AG08395 (cell line): Measurements from ENCODE around the gene DEPDC7.
"Not testable (repeated sequence)": the region's sequence is repeated elsewhere in the genome, so short reads cannot be mapped to it uniquely, and the experiment has no call there.

Experiments
- DNase-seq: peaks from one replicate; pipeline ENCODE4 v3.0.0; 2012; ENCODE audit warnings: mixed read lengths, low spot score

DEPDC7 gene

DNA sequence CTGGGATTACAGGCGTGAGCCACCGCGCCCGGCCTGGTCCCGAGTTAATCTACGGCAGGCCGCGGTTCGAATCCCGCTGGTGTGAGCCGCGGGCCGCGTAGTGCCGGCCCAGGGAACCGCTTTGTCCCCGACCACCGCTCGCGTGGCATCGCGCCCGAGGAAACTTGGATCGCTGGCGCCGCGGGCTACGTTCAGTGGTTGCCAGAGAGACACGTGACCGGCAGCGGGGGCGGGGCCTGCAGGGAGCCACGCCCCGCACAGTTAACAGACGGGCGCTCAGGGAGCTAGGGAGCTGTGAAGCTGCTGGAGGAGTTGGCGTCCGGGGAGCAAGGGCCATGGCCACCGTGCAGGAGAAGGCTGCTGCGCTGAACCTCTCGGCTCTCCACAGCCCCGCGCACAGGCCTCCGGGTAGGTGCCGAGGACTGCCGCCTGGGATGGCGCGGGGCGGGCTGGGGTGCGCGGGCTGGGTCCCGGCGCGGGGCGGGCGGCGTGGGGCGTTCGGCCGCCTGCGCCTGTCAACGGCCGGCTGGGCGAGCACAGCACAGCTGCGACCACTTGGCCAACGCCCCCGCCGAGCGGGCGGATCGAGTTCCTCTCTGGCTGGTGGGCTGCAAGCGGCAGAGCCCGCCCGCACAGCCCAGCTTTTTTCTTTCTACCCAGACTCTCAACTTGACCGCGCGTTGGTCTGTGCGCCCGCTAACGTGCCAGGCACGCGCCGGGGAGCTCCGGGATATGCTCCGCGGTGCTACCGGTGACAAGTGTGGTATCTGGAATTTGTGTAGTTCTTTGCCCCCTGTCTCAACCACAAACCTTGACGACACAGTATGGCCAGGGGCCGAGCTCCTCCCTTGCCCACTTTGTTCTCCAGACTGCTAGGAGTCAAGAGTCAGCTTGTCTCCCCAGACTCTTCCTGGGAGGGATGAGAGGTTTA is at the start of gene DEPDC7:
Gene DEPDC7, plus strand, starts transcription at position 258 of the 931 bp plus-strand sequence. Its CDS starts 78 bp downstream, at position 336.
- DNase-seq: peak; percentile 91

DNA sequence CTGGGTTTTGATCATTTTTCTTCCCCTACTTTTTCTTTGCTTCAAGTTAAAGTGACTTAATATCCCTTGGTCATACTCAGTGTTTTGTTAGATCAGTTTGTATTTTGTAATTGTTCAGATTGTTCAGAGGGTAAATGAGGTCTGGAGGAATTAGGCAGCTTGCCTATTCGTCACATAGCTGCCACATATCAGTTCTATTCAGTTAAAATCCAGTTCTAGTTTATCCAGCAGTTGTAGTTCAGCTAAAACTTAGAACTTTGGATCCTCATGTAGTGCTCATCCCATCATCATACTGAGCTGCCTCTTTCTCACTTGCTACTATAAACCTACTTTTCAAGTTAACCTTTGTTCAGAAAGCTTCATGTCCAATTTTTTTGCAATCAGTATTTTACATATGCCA is 47.1 kb upstream of the DEPDC7 start:
- no peak for DNase-seq

DNA sequence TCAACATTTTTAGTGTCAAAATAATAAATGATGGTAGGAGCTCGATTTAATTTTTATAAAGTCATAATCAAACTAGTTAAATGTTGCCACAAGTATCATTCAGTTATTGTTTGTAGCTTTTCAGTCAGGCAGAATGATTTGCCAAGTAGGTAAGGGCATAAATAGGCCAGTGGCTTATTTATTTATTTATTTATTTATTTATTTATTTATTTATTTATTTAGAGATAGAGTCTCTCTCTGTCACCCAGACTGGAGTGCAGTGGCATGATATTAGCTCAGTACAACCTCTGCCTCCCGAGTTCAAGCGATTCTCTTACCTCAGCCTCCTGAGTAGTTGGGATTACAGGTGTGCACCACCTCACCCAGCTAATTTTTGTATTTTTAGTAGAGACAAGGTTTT is 43.4 kb upstream of the DEPDC7 start:
- DNase-seq: not testable (repeated sequence)

DNA sequence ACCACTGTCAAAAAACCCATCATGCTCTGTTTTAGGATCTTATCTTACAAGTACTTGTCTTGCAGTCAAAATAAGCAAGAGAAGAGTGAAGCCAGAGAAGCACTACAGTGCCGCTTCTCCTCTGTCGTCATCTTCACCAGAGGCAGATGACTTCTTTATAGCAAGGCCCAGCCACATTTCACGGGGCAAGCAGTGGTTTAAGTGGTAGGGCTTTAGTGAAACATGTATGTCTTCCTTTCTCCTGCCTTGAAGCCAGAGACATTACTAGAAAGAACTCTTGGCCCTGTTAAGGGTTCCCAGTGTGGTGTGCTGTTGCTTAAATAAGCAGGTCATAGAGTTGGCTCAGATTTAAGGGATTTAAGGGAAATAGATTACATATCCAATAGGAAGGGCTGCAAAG is 42.9 kb upstream of the DEPDC7 start:
- DNase-seq: no peak

DNA sequence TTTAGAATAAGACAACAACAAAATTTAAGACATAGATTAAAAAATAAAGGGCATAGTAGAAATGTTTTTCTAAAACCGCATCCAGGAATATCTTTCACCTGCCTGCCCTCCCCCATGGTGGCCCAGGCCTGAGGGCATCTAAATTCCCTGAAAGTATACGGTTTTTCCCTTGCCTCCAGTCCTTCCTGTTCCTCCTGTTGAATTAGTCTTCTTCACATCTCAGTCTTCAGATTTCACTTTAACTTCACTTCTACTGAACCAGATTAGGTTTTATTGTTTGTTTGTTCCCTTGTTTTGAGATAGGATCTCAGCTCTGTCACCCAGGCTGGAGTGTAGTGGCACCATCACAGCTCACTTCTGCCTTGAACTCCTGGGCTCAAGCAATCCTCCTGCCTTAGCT is 33.1 kb upstream of the DEPDC7 start:
- DNase-seq: no peak

DNA sequence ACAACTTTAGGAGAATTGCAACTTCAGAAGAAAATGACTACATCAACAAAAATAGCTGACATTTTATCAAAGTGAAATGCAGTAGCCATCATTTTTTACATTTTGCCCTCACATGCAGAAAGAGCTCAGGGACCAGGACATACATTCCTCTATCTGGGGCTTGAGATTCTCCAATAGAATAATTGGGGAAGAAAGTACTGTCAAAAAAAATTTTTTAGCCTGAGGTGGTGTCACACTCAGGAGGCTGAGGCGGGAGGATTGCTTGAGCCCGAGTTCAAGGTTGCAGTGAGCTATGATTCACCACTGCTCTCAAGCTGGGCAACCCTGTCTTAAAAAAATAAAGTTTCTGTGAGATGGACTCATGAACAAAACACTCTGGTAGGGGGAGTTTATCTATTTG is 32.2 kb upstream of the DEPDC7 start:
- DNase-seq: no peak

DNA sequence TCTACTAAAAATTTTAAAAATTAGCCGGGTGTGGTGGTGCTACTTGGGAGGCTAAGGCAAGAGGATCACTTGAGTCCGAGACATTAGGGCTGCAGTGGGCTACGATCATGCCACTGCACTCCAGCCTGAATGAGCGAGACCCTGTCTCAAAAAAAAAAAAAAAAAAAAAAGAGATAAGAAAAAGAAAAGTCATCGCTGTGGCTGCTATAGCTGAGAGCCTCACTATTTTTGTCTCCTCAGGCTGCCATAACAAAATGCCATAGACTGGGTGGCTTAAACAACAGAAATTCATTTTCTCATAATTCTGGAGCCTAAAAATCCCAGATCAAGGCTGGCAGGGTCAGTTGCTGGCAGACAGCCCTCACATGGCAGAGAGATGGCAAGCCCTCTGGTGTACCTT is 30.1 kb upstream of the DEPDC7 start:
- no peak for DNase-seq

DNA sequence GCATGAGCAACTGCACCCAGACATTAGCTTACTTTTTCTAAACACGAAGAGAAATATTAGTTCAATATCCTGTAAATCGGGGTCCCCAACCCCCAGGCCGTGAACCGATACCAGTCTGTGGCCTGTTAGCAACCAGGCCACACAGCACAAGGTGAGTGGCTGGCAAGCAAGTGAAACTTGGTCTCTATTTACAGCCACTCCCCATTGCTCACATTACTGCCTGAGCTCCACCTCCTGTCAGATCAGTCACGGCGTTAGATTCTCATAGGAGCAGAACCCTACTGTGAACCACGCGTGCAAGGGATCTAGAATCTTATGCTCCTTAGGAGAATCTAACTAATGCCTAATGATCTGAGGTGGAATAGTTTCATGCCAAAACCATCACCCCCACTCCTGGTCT is 27.8 kb upstream of the DEPDC7 start:
- DNase-seq: no peak

DNA sequence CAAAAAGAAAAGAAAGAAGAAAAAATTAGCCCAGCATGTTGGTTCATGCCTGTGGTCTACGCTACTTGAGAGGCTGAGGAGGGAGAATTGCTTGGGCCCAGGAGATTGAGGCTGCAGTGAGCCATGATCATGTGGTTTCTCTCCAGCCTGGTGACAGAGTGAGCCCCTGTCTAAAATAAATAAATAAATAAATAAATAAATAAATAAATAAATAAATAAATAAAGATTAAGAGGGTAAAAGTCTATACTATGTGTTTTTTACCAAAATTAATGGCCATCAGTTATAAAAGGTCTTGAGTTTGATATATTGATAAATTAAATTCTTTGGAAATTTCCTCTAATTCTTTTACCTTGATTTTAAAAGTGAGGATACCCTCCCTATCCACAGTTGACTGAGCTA is 25.2 kb upstream of the DEPDC7 start:
- no peak for DNase-seq

DNA sequence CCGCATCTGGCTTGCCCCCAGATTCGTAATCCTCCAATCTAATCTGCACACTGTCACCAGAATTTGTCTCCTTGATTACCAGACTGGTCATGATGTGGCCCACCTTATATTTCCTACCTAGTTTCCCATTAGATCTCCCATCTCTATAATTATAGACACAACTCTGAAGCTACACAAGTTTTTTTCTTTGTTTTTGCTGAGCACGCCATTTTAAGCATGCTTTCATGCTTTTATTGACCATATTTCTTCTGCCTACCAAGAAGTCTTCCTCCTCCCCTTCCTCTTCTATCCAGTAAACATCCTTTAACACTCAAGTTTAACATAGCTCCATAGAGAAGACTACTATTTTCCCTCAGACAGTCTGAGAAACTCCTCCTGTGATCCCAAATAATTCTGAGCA is 24.3 kb upstream of the DEPDC7 start:
- DNase-seq: no peak

DNA sequence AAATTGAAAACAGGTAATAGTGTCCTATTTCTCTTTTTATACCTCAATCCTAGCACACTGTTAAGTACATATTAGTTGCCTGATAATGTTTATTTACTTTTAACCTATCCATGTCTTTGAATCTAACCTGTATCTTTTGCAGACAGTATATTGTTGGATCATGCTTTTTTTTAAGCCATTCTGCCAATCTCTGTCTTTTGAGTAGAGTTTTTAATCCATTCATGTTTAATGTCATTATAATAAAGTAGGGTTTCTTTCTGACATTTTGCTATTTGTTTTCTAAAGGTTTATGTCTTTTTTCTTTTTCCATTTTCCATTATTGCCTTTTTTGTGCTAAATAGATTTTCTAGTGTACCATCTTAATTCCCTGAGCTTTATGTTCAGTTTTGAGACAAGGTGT is 23.8 kb upstream of the DEPDC7 start:
- no peak for DNase-seq

DNA sequence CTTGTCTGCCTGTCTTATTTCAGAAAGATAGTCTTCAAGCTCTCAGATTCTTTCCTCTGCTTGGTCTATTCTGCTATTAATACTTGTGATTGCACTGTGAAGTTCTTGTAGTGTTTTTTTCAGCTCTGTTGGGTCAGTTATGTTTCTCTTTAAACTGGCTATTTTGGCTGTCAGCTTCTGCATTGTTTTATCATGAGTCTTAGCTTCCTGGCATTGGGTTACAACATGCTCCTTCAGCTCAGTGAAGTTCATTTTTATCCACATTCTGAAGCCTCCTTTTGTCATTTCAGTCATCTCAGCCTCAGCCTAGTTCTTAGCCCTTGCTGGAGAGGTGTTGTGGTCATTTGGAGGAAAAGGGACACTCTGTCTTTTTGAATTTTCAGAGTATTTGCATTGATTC is 15.5 kb upstream of the DEPDC7 start:
- DNase-seq: peak; percentile 13

DNA sequence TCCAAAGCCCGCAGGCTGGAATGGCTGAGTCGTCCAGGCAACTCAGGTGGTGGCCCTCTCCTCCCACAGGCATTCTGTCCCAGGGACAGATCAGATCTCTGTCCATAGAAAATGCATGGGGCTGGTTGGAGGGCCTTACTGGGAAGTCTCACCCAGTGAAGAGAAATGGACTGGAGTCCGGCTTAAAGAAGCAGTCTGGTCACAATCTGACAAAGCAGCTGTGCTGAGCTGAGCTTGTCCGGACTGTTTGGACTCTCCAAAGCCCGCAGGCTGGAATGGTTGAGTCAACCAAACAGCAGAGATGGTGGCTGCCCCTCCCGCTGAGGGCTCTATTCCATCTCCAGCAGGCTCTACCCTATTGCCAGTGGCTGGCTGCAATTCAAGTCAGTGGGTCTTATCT is 14.4 kb upstream of the DEPDC7 start:
- no peak for DNase-seq

DNA sequence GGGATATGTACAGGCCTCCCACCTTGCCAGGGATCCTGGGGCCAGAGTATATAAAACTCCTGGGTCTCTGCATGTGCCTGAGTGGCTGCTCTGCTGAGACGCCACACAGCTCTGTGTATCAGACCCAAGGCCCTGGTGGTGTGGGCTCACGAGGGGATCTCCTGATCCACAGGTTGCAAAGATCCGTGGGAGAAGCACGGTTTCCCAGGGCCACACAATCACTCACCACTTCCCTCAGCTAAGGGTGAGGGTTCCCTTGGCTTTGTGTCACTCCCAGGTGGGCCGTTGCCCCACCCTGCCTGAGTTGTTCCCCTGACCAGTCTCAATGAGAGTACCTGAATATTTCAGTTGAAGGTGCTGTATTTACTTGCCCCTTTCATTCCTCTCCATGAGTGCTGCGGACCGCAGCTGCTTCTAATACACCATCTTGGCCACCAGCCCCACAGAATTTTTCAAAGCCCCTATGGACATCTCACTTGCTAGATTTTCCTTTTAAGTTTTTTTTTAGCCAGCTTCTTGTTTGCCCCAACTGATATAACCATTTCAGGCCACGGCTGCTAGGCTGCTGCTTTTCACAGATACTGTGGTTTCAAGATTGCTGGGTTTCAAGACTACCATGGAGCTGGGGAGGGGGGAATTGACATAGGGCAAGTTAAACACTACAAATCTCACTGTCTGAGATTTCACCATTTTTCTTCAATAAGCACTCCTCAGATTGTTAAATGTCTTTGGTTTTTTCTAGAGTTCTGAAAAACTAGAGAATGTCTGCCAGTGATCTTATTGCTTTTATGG is 13.7 kb upstream of the DEPDC7 start:
- no peak for DNase-seq

DNA sequence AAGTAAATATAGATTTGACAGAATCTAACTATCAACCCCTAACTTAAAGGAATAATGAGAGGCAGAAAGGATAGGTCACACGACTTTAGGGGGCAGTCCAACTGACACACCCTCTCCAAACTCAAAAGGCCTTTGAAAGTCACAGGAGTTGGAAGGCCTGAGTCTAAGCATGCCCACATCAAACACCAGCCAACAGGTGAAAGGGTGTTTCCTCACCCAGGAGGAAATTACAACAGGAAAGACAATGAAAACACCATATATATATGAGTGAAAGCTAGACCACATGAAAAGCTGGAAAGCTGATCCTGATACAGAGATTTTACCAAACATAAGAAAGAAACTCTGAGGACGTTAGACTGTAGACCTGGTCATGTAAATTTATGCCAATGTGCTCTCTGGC is 10.5 kb upstream of the DEPDC7 start:
- no peak for DNase-seq

DNA sequence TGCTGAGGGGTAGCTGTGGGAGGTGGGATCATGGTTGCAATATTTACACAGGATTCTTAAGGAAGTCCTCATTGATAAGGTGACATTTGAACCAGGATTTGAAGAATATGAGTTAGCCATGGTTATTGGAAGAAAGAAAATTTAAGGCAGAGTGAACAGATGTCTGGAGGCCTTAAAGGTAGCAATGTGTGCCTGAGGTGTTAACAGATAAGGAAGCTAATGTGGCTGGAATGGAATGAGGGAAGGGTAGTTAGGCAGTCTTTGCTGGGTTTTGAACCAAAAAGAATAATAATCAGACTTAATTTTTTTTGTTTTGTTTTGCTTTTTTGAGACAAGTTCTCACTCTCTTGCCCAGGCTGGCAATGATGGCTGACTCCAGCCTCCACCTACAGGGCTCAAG is 9.7 kb upstream of the DEPDC7 start:
- DNase-seq: no peak

DNA sequence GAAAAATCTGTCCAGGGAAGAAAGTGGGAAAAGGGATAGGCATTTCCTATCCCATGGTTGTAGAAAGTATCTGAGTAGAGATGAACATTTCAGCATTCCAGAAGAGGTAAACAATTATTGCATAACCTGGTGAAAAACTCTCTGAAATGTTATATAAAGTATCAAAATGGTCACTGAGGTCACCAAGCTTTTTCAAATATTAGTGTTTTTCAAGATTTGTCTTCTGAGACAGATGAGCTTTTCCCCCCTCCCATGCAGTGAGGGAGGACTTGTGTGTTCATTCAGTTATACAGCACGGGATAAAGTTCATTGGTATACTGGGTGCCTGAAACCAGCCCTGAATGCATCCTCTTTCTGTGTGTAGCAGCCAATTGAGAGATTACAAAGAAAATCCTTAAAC is 1.9 kb upstream of the DEPDC7 start:
- DNase-seq: peak; percentile 14

DNA sequence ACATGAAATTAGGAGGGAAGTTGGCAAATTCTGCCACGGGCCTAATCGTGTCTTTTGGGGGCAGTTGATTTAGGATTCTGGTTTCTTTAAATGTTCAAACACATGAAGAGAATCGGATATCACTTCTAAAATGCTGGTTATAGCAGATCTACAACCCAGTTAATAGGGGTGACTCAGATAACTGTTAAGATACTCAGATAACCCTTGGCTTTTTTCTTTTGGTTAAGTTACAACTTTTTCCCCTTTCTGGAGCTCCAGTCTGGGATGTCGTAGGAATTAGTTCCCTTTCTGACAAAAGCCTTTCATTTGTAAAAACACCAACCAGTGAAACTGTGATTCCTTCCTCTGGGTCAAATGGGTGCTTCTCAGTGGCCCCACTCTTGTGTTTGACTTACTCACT is 976 bp downstream of the DEPDC7 start:
- peak; percentile 8 for DNase-seq

DNA sequence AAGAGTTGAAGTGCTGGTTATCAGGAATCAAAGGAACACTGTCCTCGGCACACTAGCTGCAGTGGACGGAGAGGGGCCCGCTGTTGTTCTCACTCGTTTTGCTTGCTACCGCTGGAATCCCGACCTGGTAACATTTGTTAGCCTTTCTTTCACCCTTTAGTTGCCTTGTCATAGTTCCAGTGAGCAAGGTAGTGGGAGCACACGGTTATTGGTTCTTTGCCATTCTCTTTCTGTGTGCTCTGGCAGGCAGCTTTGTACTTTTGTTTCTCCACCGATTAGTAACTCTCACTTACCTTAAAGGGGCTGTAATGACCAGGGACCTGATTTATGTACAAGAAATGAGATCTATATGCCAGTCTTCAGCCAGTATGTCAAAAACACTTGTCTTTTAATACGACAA is 1.8 kb downstream of the DEPDC7 start:
- no peak for DNase-seq

DNA sequence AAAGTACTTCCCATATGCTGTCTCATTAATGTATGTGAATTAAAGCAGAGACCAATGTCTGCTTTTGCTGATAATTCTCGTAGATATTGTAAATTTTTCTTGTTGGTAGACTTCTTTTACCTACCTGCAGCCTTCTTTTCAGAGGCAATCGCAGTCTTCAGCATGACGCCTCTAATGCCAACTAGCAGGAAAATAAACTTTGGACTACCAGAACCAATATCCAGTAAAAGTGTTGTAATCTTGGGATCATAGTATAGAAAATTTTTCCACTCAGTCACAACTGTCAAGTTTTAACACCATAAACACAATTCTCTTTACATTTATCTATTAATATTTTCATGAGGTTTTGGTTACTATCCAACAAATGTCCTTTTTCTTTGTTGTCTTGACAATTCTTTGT is 2.3 kb downstream of the DEPDC7 start:
- DNase-seq: no peak

DNA sequence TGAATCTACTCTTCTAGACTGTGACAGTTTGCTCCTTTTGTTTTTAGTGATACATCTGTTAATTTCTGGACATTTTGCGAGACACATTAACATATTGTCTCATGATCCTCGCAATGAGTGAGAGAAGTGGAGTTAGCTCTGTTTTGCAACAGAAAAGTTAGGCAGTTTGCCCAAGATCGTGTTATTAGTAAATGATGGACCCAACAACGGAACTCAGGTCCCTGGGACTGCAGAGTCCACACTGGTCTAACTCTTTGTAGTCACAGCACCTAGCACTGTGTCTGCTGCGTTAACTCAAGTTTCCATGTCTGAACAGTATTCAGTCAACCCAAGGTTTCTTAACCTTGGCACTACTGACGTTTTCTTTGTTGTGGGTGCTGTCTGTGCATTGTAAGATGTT is 3.2 kb downstream of the DEPDC7 start:
- DNase-seq: no peak

DNA sequence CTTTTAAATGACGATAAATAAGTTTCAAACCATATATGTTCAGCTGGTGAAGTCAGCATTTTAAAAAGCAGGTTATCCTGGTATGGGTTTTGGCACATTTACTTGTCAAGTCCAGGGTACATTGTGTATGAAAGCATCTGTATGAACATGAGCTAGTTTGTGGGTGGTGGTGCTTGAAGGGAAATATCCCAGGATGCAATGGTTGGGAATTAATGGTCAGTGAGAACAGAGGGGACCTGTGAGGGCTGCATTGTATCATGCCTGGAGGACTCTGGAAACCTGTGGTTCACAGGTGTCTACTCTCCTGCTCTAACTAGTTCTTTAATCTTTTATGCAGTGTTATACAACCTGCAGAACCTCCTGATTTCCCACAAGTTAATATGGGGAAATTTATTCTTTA is 5.8 kb downstream of the DEPDC7 start:
- DNase-seq: no peak

DNA sequence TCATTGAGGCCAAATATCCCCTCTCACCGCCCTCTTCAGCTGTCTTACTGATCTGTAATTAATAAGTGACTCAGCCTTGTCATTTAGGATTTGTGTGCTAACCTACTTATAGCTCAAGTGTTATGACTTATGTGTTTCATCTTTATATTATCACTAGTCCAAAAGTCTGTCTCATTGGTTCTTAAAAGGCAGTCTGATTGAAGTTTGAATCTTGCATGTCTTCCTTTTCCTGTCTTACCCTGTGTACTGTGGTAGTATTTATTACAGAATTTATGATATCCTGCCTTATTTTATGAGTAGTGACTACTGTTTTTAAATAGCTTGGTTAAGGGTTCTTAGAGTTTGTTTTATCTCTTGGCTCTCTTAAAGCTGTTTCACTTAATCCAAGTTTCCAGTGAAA is 6.3 kb downstream of the DEPDC7 start:
- DNase-seq: no peak
